Amniotic stem cell (primary cell): Measurements from ENCODE around the gene HS3ST6.
"Not testable (repeated sequence)": the region's sequence is repeated elsewhere in the genome, so short reads cannot be mapped to it uniquely, and the experiment has no call there.

Experiments
- DNase-seq: peaks from one replicate; lab custom pipeline; 2025; lab: John Stamatoyannopoulos, UW

HS3ST6 gene

DNA sequence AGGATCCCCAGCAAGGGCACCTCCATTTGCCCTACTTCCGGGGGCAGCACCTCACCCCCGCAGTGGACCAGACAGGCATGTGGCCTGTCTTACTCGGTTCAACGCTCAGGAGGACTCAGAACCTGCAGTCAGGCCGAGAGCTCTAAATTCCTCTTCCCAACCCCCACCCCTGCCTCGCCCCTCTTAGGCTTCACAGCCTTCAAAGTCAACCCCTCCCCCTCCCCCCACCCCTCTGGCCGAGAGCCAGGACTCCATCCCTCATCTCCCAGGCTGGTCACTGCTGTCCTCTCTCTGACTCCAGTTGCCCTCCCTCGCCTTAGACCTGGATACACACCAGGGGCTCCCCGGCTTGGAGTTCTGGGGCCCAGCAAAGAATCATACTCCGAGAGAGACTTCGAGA lies 8.1 kb upstream of the HS3ST6 start:
- no peak for DNase-seq

- no peak for DNase-seq
Observed at GRCh38 chr16:1924095-1924494, 5.9 kb upstream of the HS3ST6 start.

DNA sequence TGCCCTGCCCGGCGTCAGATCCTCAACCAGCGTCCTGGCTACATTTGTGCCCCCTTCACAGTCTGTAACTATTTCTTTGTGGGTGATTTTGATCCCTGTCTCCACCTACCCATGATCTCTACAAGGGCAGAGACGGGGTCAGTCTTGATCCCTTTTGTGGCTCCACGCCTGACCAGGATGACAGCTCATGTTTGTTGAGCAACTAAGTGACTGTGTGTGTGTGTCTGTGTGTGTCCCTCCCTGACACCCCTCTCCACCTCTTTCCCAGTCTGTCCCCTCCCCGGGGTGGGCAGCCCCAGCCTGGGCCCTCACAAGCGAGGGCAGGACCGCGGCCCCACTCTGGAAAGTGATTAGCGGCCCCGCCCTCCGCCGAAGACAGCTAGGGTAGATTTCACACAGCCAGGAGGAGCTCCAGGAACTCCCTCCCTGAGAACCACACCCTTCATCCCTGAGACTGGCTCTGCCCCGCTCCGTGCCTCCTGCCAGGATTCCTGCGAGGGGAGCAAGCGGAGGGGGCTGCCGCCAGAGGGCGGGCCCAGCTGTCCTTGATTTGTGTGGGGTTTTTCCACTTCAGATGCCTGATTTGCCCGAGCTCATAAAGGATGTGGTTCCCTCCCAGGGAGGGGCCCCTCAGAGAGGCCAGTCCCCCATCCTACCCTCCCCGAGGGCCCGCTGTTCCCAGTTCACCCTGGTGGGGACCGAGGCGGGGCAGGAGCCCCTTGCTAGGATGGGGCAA lies 5.3 kb upstream of the HS3ST6 start:
- no peak for DNase-seq

GRCh38 chr16:1922357-1922756 lies 4.1 kb upstream of the HS3ST6 start:
- DNase-seq = no peak

GRCh38 chr16:1920727-1921171 lies 2.5 kb upstream of the HS3ST6 start:
- no peak for DNase-seq

- DNase-seq = not testable (repeated sequence)
Observed at GRCh38 chr16:1920122-1920521, 1.9 kb upstream of the HS3ST6 start.

DNA sequence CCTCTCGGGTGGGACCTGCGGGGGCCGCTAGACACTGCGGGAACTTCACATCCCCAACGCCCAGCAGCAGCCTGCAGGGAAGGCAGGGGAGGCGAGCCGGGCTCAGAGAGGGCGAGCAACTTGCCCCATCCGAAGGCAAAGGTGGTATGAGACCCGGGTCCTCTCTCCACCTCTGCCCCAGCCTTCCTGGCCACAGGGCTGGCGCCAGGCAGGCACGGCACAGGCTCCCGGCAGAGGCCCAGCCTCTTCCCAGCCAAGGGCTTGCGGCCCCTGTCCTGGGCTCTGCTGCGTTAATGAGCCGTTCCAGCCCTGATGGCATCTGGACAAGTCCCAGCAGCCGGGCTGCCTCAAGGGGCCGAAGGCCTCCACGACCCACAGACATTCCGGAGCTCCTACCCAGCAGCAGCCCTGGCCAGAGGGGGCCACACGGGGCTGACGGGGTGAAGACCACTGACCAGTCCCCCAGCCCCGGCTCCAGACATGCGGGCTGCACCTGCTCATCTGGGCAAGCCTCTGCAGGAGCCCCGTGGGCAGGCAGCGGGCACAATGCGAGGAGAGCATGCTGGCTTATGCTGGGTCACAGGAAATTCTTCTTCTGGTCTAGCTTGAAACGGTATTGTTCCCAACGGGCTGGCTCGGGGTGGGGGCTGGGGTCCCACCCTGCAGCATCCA lies 1.2 kb upstream of the HS3ST6 start:
- no peak for DNase-seq

DNA sequence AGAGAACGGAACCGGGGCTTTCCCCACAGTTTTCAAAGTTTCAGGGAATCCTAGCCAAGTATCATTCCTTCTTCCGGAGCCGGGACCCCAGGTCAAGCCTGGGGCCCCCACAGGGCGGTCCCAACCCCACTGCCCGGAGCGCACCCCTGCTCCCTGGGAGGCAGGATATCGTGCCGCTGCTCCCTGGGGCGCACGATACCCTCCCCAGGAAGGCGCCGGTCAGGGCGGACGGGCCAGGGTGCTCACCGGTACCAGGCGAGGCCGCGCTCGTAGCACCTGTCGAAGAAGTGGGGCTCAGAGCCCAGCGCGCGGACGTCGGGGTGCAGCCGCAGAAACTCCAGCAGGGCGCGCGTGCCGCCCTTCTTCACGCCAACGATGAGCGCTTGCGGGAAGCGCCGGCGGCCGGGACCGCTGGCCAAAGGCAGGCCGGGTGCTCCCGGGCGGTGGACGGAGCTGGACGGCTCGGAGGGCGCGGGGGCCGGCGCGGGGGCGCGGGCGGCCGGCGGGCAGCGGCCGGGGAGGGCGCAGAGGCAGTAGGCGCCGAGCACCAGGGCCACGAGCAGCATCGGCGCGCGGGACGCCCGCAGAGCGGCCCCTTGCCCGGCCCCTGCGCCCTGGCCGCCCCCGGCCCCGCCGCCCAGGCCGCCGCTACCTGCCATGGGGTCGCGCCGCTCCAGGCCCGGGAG lies 407 bp downstream of the HS3ST6 start:
- DNase-seq = no peak

DNA sequence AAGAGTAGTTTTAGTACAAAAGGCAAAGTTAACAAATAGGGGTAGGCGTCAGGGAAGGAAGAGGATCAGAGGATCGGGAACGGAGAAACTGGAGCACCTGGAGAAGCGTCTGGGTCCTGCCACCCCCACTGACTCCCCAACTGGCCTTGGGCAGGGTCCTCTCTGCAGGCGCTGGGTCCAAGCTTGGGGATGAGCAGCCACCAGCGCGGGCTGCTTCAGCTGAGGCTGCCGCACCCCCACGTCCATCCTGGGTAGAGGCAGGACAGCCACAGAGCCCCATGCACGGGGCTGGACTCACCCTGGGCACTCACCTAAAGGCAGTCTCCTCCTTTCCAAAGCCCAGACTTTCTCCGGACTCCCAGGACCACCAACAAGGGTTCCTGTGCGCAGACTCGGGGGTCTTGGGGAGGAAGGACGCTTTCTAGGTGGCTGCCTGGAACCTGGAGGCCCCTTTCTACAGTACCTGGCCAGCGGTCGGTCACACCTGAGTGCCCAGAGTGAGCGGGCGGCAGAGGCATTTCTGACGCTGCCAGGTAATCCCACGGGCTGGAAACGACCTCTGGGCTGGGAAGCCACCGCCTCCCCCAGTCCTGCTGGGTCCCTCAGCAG lies 1.1 kb downstream of the HS3ST6 start:
- no peak for DNase-seq

GRCh38 chr16:1916640-1916990 lies 1.6 kb downstream of the HS3ST6 start:
- no peak for DNase-seq

DNA sequence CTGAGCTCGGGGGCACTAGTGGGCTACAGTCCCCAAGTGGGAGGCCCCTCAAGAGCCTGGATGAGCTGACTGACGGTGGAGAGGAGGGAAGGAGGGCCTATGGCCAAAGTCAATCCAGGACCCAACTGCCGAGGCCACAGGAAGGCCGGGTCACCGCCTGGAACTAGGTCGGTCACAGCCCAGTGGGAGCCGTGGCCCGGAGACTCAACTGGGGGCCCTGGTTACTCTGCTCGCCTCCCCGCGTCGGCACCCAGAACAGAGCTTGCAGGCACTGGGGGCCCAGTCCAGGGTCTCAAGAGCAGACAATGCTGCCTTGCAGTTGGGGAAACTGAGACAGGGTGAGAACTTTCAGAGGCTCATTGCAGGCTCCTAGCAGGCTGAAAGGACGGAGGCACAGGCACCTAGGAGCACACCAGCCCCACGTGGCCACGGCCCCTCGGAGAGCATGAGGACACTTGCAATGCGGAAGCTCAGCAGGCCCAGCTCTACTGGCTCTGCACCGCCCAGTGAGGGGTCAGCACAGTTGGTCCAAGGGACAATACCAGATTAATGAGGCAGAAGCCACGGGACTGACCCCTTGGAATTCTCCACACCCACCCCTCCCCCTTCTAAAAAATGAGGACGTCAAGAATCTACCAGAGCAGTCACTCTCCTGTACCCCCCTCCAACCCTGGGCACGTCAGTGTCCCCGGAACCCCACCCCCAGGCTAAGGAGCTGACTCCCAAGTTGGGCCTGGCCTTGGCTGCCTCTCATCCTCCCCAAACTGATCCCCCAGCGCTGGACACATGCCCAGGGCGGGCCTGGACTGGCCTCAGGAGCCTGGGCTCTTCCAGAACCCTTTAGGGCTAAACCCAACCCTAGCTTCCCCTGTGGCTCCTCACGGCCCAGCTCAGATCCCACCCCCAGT lies 2.2 kb downstream of the HS3ST6 start:
- no peak for DNase-seq

GRCh38 chr16:1914988-1915387 lies 3.2 kb downstream of the HS3ST6 start:
- no peak for DNase-seq

DNA sequence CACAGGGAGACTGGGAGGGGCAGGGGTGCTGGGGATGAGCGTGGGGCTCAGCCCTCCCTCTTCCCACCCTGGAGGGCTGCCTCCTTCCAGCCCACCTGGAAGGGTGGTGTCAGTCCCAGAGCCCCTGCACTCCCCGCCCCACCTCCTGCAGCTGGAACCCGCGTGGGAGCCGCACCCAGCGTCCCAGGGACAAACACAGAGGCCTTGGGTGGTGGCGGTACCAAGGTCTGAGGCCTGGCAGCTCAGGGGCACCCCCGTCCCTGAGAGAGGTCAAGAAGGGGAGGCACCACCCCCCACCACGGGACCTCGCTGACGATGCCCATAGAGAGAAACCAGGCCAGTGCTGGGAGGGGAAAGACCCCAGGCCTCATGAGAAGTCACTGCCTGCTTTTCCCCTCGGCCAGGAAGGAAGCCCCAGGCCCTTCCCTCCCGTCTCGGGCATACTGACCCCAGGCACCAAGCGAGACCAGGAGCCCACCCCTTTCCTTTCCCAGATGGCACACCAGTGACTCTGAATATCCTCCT lies 4.1 kb downstream of the HS3ST6 start:
- no peak for DNase-seq

GRCh38 chr16:1913327-1914083 lies 4.7 kb downstream of the HS3ST6 start:
- no peak for DNase-seq

DNA sequence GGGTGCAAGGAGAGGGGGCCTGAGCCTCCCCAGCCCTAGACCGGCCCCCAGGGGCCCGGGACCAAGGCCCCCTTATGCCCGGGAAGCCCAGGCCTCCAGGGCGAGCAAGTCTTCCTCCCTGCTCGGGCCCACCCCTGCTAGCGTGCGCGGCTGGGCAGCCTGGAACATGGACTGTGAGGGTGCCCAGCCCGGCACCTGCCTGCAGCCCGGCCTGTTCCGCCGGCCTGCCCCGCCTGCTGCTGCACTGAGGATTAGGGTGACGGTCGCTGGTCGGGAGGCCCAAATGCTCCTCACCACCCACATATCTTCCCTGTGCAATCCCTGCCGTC lies 6.0 kb downstream of the HS3ST6 start:
- DNase-seq = no peak

- DNase-seq = no peak
Observed at GRCh38 chr16:1911467-1912214, 6.6 kb downstream of the HS3ST6 start.

GRCh38 chr16:1909561-1910231 lies 8.5 kb downstream of the HS3ST6 start:
- DNase-seq = no peak

DNA sequence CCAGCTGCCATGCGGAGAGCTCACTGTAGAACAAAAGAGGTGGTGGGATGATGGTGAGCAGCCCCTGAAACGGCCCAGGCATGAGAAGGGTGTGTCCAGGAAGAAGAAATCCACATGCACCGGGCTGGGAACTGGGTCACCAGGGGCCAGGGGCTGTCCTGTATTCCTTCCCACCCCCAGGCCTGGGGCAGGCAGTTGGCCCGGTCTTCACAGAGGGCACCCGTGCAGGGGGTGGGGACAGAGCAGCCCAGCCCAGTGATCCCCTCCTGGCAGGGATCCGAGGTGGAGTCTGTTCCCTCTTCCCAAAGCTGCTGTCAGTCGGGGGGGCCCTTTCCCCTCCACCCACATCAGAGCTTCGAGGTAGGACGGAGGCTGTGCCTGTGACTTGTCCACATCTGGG lies 9.2 kb downstream of the HS3ST6 start:
- DNase-seq = no peak

GRCh38 chr16:1908184-1908583 lies 10.0 kb downstream of the HS3ST6 start:
- DNase-seq = no peak
